Left lung (tissue), 10 donors: ENCODE data around the gene BACE1. TPM values are rescaled to one million over a fixed set of nuclear protein-coding genes. Genes with fewer than 3 reads are reported as not detected.
"Not testable (repeated sequence)": the region's sequence is repeated elsewhere in the genome, so short reads cannot be mapped to it uniquely, and the experiment has no call there.

Source experiments
- ATAC-seq: fragments of 200-7000 bp; cut with Tn5 transposase; one replicate; pipeline ENCODE4 v1.9.1; 2020; ENCODE audit warnings: moderate library complexity
- DNase-seq, 4 donors: peaks; one replicate each; pipeline ENCODE4 v3.0.0-alpha.2; 2013 to 2020
- H3K27ac ChIP-seq, 2 donors: fragments of 200-600 bp; sonication (generic) in 1 of 2; one replicate each; pipeline versions ENCODE4 v1.5.0 to v1.8.0; 2020 to 2021
- H3K27me3 ChIP-seq, 2 donors: fragments of 200-600 bp; sonication (generic) in 1 of 2; one replicate each; pipeline versions ENCODE4 v1.5.0 to v1.8.0; 2020 to 2021
- H3K36me3 ChIP-seq, 2 donors: fragments of 200-600 bp; sonication (generic) in 1 of 2; one replicate each; pipeline versions ENCODE4 v1.5.0 to v1.8.0; 2020 to 2021
- H3K4me1 ChIP-seq, 2 donors: fragments of 200-600 bp; one replicate each; pipeline ENCODE4 v1.8.0; 2021
- H3K4me3 ChIP-seq, 2 donors: fragments of 200-600 bp; sonication (generic) in 1 of 2; one replicate each; pipeline versions ENCODE4 v1.5.0 to v1.8.0; 2020 to 2021; ENCODE audit warnings: mild to moderate bottlenecking in 1 of 2
- H3K9me3 ChIP-seq, 2 donors: fragments of 200-600 bp; sonication (generic) in 1 of 2; one replicate each; pipeline versions ENCODE4 v1.5.0 to v1.8.0; 2020 to 2021
- CTCF ChIP-seq, 2 donors: fragments of 200-600 bp; sonication (generic) in 1 of 2; IDR thresholded peaks; one replicate each; pipeline versions ENCODE4 v1.5.0 to v1.8.0; 2021; ENCODE audit warnings: antibody characterized with exemption in 2 of 2
- intact Hi-C, 2 donors: fragments of 100-400 bp; cut with DNase I; formaldehyde crosslinking; loops; one replicate each; pipeline versions ENCODE4 v1.11.2 to v1.14.2; 2022
- polyA plus RNA-seq, 6 donors: library from polyadenylated mRNA; unstranded; fragments of 120-200 nt; gene quantifications; one replicate each; pipeline ENCODE4 v1.2.1, GENCODE V29; 2013; ENCODE audit not compliant: insufficient read length in 6 of 6
- total RNA-seq, 2 donors: library from RNA; stranded (reverse); fragmentation: NEBNext Ultra II Directional; extraction: Animal tissue kit (Norgen Biotek cat#: 25700); gene quantifications; one replicate each; pipeline ENCODE4 v1.2.1, GENCODE V29; 2021
- donor health status: DM: no; HTN: yes; CAD: no.
- donor health status: DM: no; HTN: no; CAD: no.

The BACE1 gene
- total and polyA plus RNA-seq, 8 donors: 24.1 to 50.2 (median 46.0) TPM

GRCh38 chr11:117271208-117271607 is 44.8 kb downstream of the BACE1 start:
- TF ChIP-seq CTCF (IDR thresholded peaks at IDR 0.05): no peak
- Histone ChIP-seq H3K36me3 (peaks cover 0 to 12% of the 10 kb centered on the region in 2 donors), H3K27ac (no peak overlapping the region), H3K9me3 (no peaks in the 10 kb centered on the region), H3K4me1 (no peaks in the 10 kb centered on the region), H3K27me3 (no peaks in the 10 kb centered on the region), H3K4me3 (no peak overlapping the region)
- DNase-seq: no peak
- no peak for ATAC-seq
- intact Hi-C loops: no loop called here

DNA sequence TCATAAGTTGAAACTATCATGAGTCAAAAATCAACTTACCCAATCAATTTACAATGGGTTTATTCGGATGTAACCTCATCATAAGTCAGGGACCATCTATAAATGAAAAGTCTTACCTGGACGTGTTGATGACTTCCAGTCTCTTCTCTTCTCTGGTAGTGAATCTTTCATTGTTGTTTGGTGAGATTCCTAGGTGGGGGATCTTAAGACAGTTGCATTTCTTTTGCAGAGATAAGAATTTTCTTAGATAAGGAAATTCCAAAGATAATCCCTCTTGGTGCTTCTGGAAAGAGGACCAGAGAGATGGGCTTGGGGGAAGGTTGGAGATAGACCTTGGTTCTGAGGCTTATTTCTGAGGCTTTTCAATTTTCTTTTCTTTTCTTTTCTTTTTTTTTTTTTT is 46.2 kb downstream of the BACE1 start:
- intact Hi-C loops: no loop called here
- H3K4me1 ChIP-seq: no peaks in the 10 kb centered on the region
- DNase-seq (no peak), ATAC-seq (no peak)
- TF ChIP-seq CTCF (IDR thresholded peaks at IDR 0.05): no peak
- peaks cover 0 to 12% of the 10 kb centered on the region in 2 donors for H3K36me3 ChIP-seq
- no peak overlapping the region for H3K4me3 ChIP-seq
- no peaks in the 10 kb centered on the region for H3K27me3 ChIP-seq
- H3K27ac ChIP-seq: no peak overlapping the region
- no peaks in the 10 kb centered on the region for H3K9me3 ChIP-seq

GRCh38 chr11:117265745-117266144 is 50.3 kb downstream of the BACE1 start:
- no peaks in the 10 kb centered on the region for H3K27me3 ChIP-seq
- peaks cover 0 to 27% of the 10 kb centered on the region in 2 donors for H3K36me3 ChIP-seq
- no peak overlapping the region for H3K27ac ChIP-seq
- H3K9me3 ChIP-seq: no peaks in the 10 kb centered on the region
- intact Hi-C loops: no loop called here
- H3K4me3 ChIP-seq: no peak overlapping the region
- no peak for DNase-seq
- no peak for ATAC-seq
- H3K4me1 ChIP-seq: no peaks in the 10 kb centered on the region
- TF ChIP-seq CTCF (IDR thresholded peaks at IDR 0.05): no peak

- H3K4me1 ChIP-seq, DNase-seq, ATAC-seq, intact Hi-C loops, H3K9me3 ChIP-seq, H3K27me3 ChIP-seq, H3K4me3 ChIP-seq, H3K27ac ChIP-seq: not testable (repeated sequence)
- H3K36me3 ChIP-seq: peaks cover 0 to 34% of the 10 kb centered on the region in 2 donors
Measured at GRCh38 chr11:117264624-117265323, 51.3 kb downstream of the BACE1 start.

DNA sequence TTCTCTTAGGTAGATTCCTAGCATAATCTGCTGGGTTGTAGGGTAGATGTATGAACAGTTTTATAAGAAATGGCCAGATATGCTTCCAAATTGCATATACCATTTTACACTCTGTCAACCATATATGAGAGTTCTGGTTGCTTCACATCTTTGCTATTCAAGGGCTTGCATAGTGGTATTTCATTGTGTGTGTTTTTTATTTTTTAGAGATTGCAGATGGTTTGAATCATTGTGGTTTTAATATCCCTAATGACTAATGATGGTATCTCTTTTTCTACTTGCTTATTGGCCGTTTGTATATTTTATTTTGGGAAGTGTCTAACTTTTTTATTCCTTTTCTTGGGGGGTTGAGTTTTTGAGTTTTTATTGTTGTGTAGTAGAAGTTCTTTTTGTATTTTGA is 56.6 kb downstream of the BACE1 start:
- ATAC-seq: no peak
- TF ChIP-seq CTCF (IDR thresholded peaks at IDR 0.05): no peak
- Histone ChIP-seq H3K4me1 (no peaks in the 10 kb centered on the region), H3K36me3 (peaks cover 0 to 27% of the 10 kb centered on the region in 2 donors), H3K9me3 (no peaks in the 10 kb centered on the region), H3K4me3 (no peak overlapping the region), H3K27ac (no peak overlapping the region), H3K27me3 (no peaks in the 10 kb centered on the region)
- no peak for DNase-seq
- intact Hi-C loops: no loop called here

DNA sequence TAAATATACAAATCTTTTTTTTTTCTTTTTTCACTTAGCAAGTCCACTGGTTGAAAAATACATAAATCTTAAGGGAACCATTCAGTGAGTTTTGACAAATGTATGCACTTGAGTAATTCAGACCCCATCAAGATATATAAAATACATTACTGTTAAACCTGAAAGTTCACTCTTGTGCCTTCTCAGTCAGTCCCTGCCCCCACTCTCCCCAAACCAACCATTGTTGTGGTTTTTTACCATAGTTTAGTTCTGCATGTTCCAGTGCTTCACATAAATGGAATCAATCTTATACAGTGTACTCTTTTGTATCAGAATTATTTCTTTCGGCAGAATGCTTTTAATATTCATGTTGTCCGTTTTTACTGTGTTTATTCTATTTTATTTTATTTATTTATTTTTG is 57.5 kb downstream of the BACE1 start:
- H3K36me3 ChIP-seq: peaks cover 0 to 36% of the 10 kb centered on the region in 2 donors
- ATAC-seq: no peak
- H3K27ac ChIP-seq: no peak overlapping the region
- intact Hi-C loops: no loop called here
- H3K4me1 ChIP-seq: no peaks in the 10 kb centered on the region
- TF ChIP-seq CTCF (IDR thresholded peaks at IDR 0.05): no peak
- no peak for DNase-seq
- H3K9me3 ChIP-seq: no peaks in the 10 kb centered on the region
- no peaks in the 10 kb centered on the region for H3K27me3 ChIP-seq
- no peak overlapping the region for H3K4me3 ChIP-seq
